H1 (cell line): ENCODE results near the gene SLCO2A1. TPM values are rescaled to one million over a fixed set of nuclear protein-coding genes. Genes with fewer than 3 reads are reported as not detected.

Source experiments
- CTCF ChIA-PET: fragments of 300-600 bp; sonication (Branson Sonifier 250); formaldehyde crosslinking; loops from one replicate; lab custom pipeline; 2021; ENCODE audit not compliant: partially characterized antibody; lab: Charles Lee
- POLR2A ChIA-PET: fragments of 300-600 bp; sonication (Branson Sonifier 250); formaldehyde crosslinking; loops from one replicate; lab custom pipeline; 2021; ENCODE audit warnings: inconsistent platforms; ENCODE audit not compliant: partially characterized antibody; lab: Charles Lee
- DNase-seq, 2 experiments: peaks; one replicate each; pipeline versions ENCODE4 v3.0.0 to v3.0.0-alpha.2; 2010 to 2022; ENCODE audit warnings: low spot score in 2 of 2, low read depth in 1 of 2, mixed read lengths in 1 of 2
- FAIRE-seq: peaks from 2 replicates; lab custom pipeline; 2011; peaks lifted over from hg19 to GRCh38; lab: Jason Lieb, UNC
- H2AFZ ChIP-seq: 2 replicates; pipeline ENCODE4 v1.8.1; 2012; ENCODE audit warnings: low read length, inconsistent platforms
- H2AK5ac ChIP-seq: 2 replicates; pipeline ENCODE4 v1.6.1; 2013; ENCODE audit warnings: low read depth, low read length
- H2BK120ac ChIP-seq: replicated peaks from 2 replicates; pipeline ENCODE3; 2013; ENCODE audit warnings: low read depth, low read length, inconsistent platforms
- H2BK12ac ChIP-seq: 2 replicates; pipeline ENCODE4 v1.6.1; 2013; ENCODE audit warnings: low read depth, low read length
- H2BK15ac ChIP-seq: 2 replicates; pipeline ENCODE4 v1.6.1; 2013; ENCODE audit warnings: low read length
- H2BK20ac ChIP-seq: 2 replicates; pipeline ENCODE4 v1.6.1; 2013; ENCODE audit warnings: low read length
- H2BK5ac ChIP-seq: 2 replicates; pipeline ENCODE4 v1.6.1; 2013; ENCODE audit warnings: low read depth, low read length
- H3K14ac ChIP-seq: 2 replicates; pipeline ENCODE4 v1.6.1; 2013; ENCODE audit warnings: inconsistent platforms; ENCODE audit not compliant: insufficient read length
- H3K18ac ChIP-seq: 2 replicates; pipeline ENCODE4 v1.6.1; 2013; ENCODE audit warnings: low read length; ENCODE audit errors: extremely low read depth
- H3K23ac ChIP-seq: 2 replicates; pipeline ENCODE4 v1.6.1; 2013; ENCODE audit warnings: inconsistent platforms; ENCODE audit not compliant: insufficient read length
- H3K23me2 ChIP-seq: 2 replicates; pipeline ENCODE4 v1.6.1; 2013; ENCODE audit warnings: low read depth, low read length
- H3K27ac ChIP-seq: 2 replicates; pipeline ENCODE4 v1.6.1; 2011; ENCODE audit warnings: low read depth, low read length, inconsistent platforms
- H3K27me3 ChIP-seq, 4 experiments: replicated peaks in 1 of 4; 1 replicate in 1 of 4; 2 replicates in 3 of 4; pipeline versions ENCODE4 v1.6.1 to v1.8.1; 2011 to 2013; ENCODE audit warnings: low read length in 3 of 4, mild to moderate bottlenecking in 3 of 4, inconsistent platforms in 2 of 4, mixed read lengths in 2 of 4, moderate library complexity in 1 of 4; ENCODE audit not compliant: control insufficient read depth in 3 of 4, insufficient read depth in 3 of 4; ENCODE audit errors: extremely low read depth in 1 of 4
- H3K36me3 ChIP-seq, 4 experiments: 2 replicates each; pipeline versions ENCODE4 v1.6.1 to v1.8.1; 2011 to 2013; ENCODE audit warnings: mild to moderate bottlenecking in 4 of 4, low read length in 3 of 4, moderate library complexity in 2 of 4, control low read depth in 1 of 4, inconsistent platforms in 1 of 4; ENCODE audit not compliant: insufficient read depth in 4 of 4, control insufficient read depth in 2 of 4
- H3K4ac ChIP-seq: replicated peaks from 2 replicates; pipeline ENCODE3; 2013; ENCODE audit warnings: low read length, low read depth, mixed read lengths, inconsistent platforms; ENCODE audit not compliant: insufficient read length
- H3K4me1 ChIP-seq, 4 experiments: replicated peaks in 1 of 4; 1 replicate in 1 of 4; 2 replicates in 3 of 4; pipeline versions ENCODE4 v1.6.1 to v1.8.1; 2011 to 2013; ENCODE audit warnings: low read length in 3 of 4, inconsistent platforms in 2 of 4, mixed read lengths in 1 of 4; ENCODE audit not compliant: insufficient read depth in 4 of 4, control insufficient read depth in 3 of 4
- H3K4me2 ChIP-seq, 2 experiments: 2 replicates each; pipeline versions ENCODE4 v1.6.1 to v1.8.1; 2011 to 2013; ENCODE audit warnings: low read depth in 2 of 2, low read length in 2 of 2, control low read depth in 1 of 2, inconsistent platforms in 1 of 2, mild to moderate bottlenecking in 1 of 2; ENCODE audit not compliant: insufficient read depth in 1 of 2
- H3K4me3 ChIP-seq, 4 experiments: fragments of 200-600, 300-600 bp in 1 of 4; sonication (generic), shearing (Covaris generic), sonication (Bioruptor Twin) in 1 of 4; 2 replicates each; pipeline versions ENCODE4 v1.5.1 to v1.8.1; 2011 to 2016; ENCODE audit warnings: low read length in 4 of 4, low read depth in 3 of 4, control low read depth in 2 of 4, inconsistent platforms in 2 of 4, mild to moderate bottlenecking in 2 of 4, mixed read lengths in 1 of 4, moderate library complexity in 1 of 4; ENCODE audit not compliant: insufficient read depth in 2 of 4; ENCODE audit errors: extremely low read depth in 1 of 4
- H3K56ac ChIP-seq: replicated peaks from 2 replicates; pipeline ENCODE3; 2013; ENCODE audit warnings: low read depth, mild to moderate bottlenecking, mixed read lengths, low read length, inconsistent platforms; ENCODE audit not compliant: insufficient read length
- H3K79me1 ChIP-seq: 2 replicates; pipeline ENCODE4 v1.6.1; 2013; ENCODE audit warnings: low read depth, low read length, control low read depth
- H3K79me2 ChIP-seq, 2 experiments: 2 replicates each; pipeline versions ENCODE4 v1.6.1 to v1.8.1; 2012 to 2013; ENCODE audit warnings: low read length in 2 of 2, mild to moderate bottlenecking in 2 of 2, inconsistent platforms in 1 of 2; ENCODE audit not compliant: insufficient read depth in 2 of 2, control insufficient read depth in 1 of 2
- H3K9ac ChIP-seq, 4 experiments: replicated peaks in 1 of 4; 1 replicate in 1 of 4; 2 replicates in 3 of 4; pipeline versions ENCODE4 v1.6.1 to v1.8.1; 2011 to 2013; ENCODE audit warnings: low read depth in 3 of 4, low read length in 3 of 4, control low read depth in 2 of 4, mild to moderate bottlenecking in 2 of 4, moderate library complexity in 2 of 4, inconsistent platforms in 1 of 4; ENCODE audit errors: extremely low read depth in 1 of 4
- H3K9me3 ChIP-seq, 2 experiments: 2 replicates each; pipeline versions ENCODE4 v1.6.1 to v1.8.1; 2012 to 2013; ENCODE audit warnings: mild to moderate bottlenecking in 2 of 2, moderate library complexity in 2 of 2, control low read depth in 1 of 2, inconsistent platforms in 1 of 2, low read depth in 1 of 2, low read length in 1 of 2, mixed read lengths in 1 of 2; ENCODE audit not compliant: insufficient read depth in 2 of 2
- H4K20me1 ChIP-seq, 2 experiments: replicated peaks in 1 of 2; 2 replicates each; pipeline versions ENCODE3 to v1.8.1; 2011 to 2013; ENCODE audit warnings: inconsistent platforms in 2 of 2, low read length in 2 of 2, mild to moderate bottlenecking in 1 of 2; ENCODE audit not compliant: insufficient read depth in 2 of 2, control insufficient read depth in 1 of 2
- H4K5ac ChIP-seq: 2 replicates; pipeline ENCODE4 v1.6.1; 2013; ENCODE audit warnings: low read length, low read depth, mixed read lengths, inconsistent platforms; ENCODE audit not compliant: insufficient read length
- H4K8ac ChIP-seq: 2 replicates; pipeline ENCODE4 v1.8.0; 2013; ENCODE audit warnings: mild to moderate bottlenecking, moderate library complexity, low read length, inconsistent platforms; ENCODE audit not compliant: insufficient read depth; ENCODE audit errors: extremely low read depth
- H4K91ac ChIP-seq: replicated peaks from 2 replicates; pipeline ENCODE3; 2013; ENCODE audit warnings: low read length, mixed read lengths, inconsistent platforms; ENCODE audit not compliant: insufficient read length
- BACH1 ChIP-seq: IDR thresholded peaks from 2 replicates; pipeline ENCODE4 v1.6.1; 2012; ENCODE audit warnings: low read length, improper control_type of control experiment
- BCL11A ChIP-seq, 2 experiments: IDR thresholded peaks; one replicate each; pipeline ENCODE4 v1.6.1; 2011; ENCODE audit warnings: low read depth in 2 of 2, low read length in 2 of 2, mild to moderate bottlenecking in 2 of 2
- CBX5 ChIP-seq: fragments of 300-800, 300-1000 bp; sonication (generic); IDR thresholded peaks from 2 replicates; pipeline ENCODE4 v1.7.1; 2016; ENCODE audit warnings: antibody characterized with exemption, low read length, low read depth
- CBX8 ChIP-seq: fragments of 300-800, 300-1000 bp; sonication (generic); IDR thresholded peaks from 2 replicates; pipeline ENCODE4 v1.7.1; 2016; ENCODE audit warnings: low read depth, low read length, borderline replicate concordance
- CHD2 ChIP-seq: IDR thresholded peaks from 2 replicates; pipeline ENCODE4 v1.6.1; 2012; ENCODE audit warnings: low read length, improper control_type of control experiment
- GABPA ChIP-seq: IDR thresholded peaks from 2 replicates; pipeline ENCODE4 v1.6.1; 2011; ENCODE audit warnings: mild to moderate bottlenecking, low read length, moderate library complexity, borderline replicate concordance; ENCODE audit not compliant: insufficient read depth
- KDM4A ChIP-seq: IDR thresholded peaks from one replicate; pipeline ENCODE4 v1.7.1; 2012; ENCODE audit warnings: low read depth, mild to moderate bottlenecking, moderate library complexity, low read length, inconsistent platforms; ENCODE audit not compliant: severe bottlenecking
- NANOG ChIP-seq: IDR thresholded peaks from 2 replicates; pipeline ENCODE4 v1.6.1; 2011; ENCODE audit warnings: low read length, low read depth, mild to moderate bottlenecking, inconsistent platforms; ENCODE audit not compliant: insufficient read depth, poor library complexity, severe bottlenecking
- POLR2AphosphoS5 ChIP-seq: IDR thresholded peaks from 2 replicates; pipeline ENCODE4 v1.6.1; 2011; ENCODE audit warnings: low read depth, low read length
- RNF2 ChIP-seq: fragments of 200-900, 300-1000 bp; sonication (generic); IDR thresholded peaks from 2 replicates; pipeline ENCODE4 v1.7.1; 2016; ENCODE audit warnings: borderline replicate concordance, low read depth, mild to moderate bottlenecking, antibody characterized with exemption, low read length; ENCODE audit not compliant: poor library complexity, severe bottlenecking; ENCODE audit errors: missing control alignments
- SAP30 ChIP-seq: fragments of 300-600 bp; sonication (generic); IDR thresholded peaks from 2 replicates; pipeline ENCODE4 v1.7.1; 2012; ENCODE audit warnings: low read length, moderate library complexity, mild to moderate bottlenecking, inconsistent platforms; ENCODE audit not compliant: insufficient read depth, insufficient replicate concordance
- SIRT6 ChIP-seq: IDR thresholded peaks from one replicate; pipeline ENCODE4 v1.7.1; 2012; ENCODE audit warnings: low read length, inconsistent platforms
- SIX5 ChIP-seq: IDR thresholded peaks from 2 replicates; pipeline ENCODE4 v1.6.1; 2011; ENCODE audit warnings: mild to moderate bottlenecking, low read depth, low read length
- SP1 ChIP-seq: IDR thresholded peaks from 2 replicates; pipeline ENCODE4 v1.6.1; 2011; ENCODE audit warnings: low read depth, low read length
- SP4 ChIP-seq: IDR thresholded peaks from 2 replicates; pipeline ENCODE4 v1.6.1; 2012; ENCODE audit warnings: low read length, inconsistent platforms
- TCF12 ChIP-seq: IDR thresholded peaks from 2 replicates; pipeline ENCODE4 v1.6.1; 2011; ENCODE audit warnings: low read depth, mild to moderate bottlenecking, low read length
- WGBS, 2 experiments: shearing (Covaris generic) in 1 of 2; methylation state at CpG; one replicate each; pipeline versions ENCODE4 v1.1.6 to v1.1.7; 2013 to 2015; ENCODE audit warnings: low lambda C conversion rate in 2 of 2, mixed read lengths in 2 of 2, inconsistent platforms in 1 of 2, low coverage in 1 of 2, missing lambda C conversion rate in 1 of 2; ENCODE audit not compliant: insufficient replicate concordance in 2 of 2, insufficient coverage in 1 of 2, insufficient read length in 1 of 2; ENCODE audit errors: extremely low coverage in 1 of 2, missing lambda C conversion rate in 1 of 2; 5-methylcytosine and 5-hydroxymethylcytosine counted together
- polyA plus RNA-seq, 7 experiments: library from polyadenylated mRNA; depleted of rRNA in 3 of 7; stranded (reverse) in 5 of 7; unstranded in 2 of 7; fragments of >200 nt in 5 of 7; fragments of 200-250 nt in 2 of 7; gene quantifications; 1 replicate in 5 of 7; 2 replicates in 1 of 7; 4 replicates in 1 of 7; pipeline versions ENCODE4 v1.2.1 to v1.2.3, GENCODE V29; 2011 to 2013; ENCODE audit warnings: missing spikeins in 2 of 7, mixed read lengths in 2 of 7
- total RNA-seq: library from RNA; stranded (reverse); fragmentation: NEBNext Ultra II Directional; extraction: Animal tissue kit (Norgen Biotek cat#: 25700); gene quantifications from 2 replicates; pipeline ENCODE4 v1.2.1, GENCODE V29; 2021

SLCO2A1 gene
- total and polyA plus RNA-seq, 2 of the 8 experiments (the other 6 are each of a cell fraction or from before 2014, with no cell fraction given), result 1.1 to 2.3 TPM

DNA sequence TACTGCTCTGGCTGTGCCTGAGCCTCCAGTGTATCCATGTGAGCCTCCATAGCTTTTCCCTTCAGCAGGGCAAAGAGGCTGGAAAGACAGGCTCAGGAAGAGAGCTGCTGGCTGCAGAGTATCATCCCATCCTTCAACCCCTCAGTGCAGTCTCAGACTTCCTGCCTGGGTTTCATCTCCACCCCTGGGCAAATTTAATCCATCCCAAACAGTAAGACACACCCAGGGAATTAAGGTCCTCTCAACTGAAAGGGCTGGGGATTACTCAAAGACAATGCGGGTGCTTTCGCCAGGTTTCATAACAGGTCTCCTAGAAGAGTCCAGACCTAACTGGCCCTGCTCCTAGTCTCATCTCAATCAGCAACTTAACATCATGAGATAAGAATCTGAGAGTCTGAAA, 15.5 kb downstream of the SLCO2A1 start:
- Histone ChIP-seq H3K14ac (no peak overlapping the region), H3K56ac (no peak overlapping the region), H3K79me2 (no peaks in the 10 kb centered on the region), H2BK15ac (no peak overlapping the region), H3K4me2 (no peak overlapping the region), H2BK5ac (no peak overlapping the region), H3K9ac (no peak overlapping the region), H3K27me3 (no peaks in the 10 kb centered on the region), H3K4me3 (no peak overlapping the region), H3K27ac (no peak overlapping the region), H3K36me3 (no peaks in the 10 kb centered on the region), H2BK12ac (no peak overlapping the region), H3K4me1 (no peaks in the 10 kb centered on the region), H3K79me1 (no peaks in the 10 kb centered on the region), H2AK5ac (no peak overlapping the region)
- DNase-seq, result no peak
- WGBS, 2 experiments, result 93% methylated on average over 2 of the region's 2 CpGs; no CpG with 5 or more reads in 1 of the 2 experiments
- TF ChIP-seq SIX5 (no peak), SP1 (no peak), KDM4A (no peak), TCF12 (no peak), SP4 (no peak), SAP30 (no peak), POLR2AphosphoS5 (no peak), CHD2 (no peak), GABPA (no peak), RNF2 (no peak), NANOG (no peak), BACH1 (no peak), CBX5 (no peak), SIRT6 (no peak), CBX8 (no peak), BCL11A (IDR thresholded peaks at IDR 0.05; ENCODE audit: low read depth in 2 of 2, low read length in 2 of 2) (no peak)
- TF ChIP-seq, all 59 proteins: peak for 0
- Histone ChIP-seq H2BK20ac (no peak overlapping the region), H2BK120ac (no peak overlapping the region), H2AFZ (no peak overlapping the region), H4K5ac (no peak overlapping the region), H4K8ac (no peak overlapping the region), H3K4ac (no peak overlapping the region), H3K23me2 (no peaks in the 10 kb centered on the region), H3K9me3 (no peaks in the 10 kb centered on the region), H3K23ac (no peak overlapping the region), H4K91ac (no peak overlapping the region), H4K20me1 (no peaks in the 10 kb centered on the region), H3K18ac (no peak overlapping the region)
- ChIA-PET POLR2A (no interaction called here), CTCF (interaction anchor here (1.9 kb wide), 1 partner anchor 73 kb away, joined by 4 read pairs; no protein-coding TSS in a partner anchor)
- FAIRE-seq, result no peak
